ENCODE measurements around the gene HINT2.

HINT2 gene

GRCh38 chr9:35774907-35775635, 39.8 kb downstream of the HINT2 start:
- no peak for TF ChIP-seq EZH2 (IDR thresholded peaks at IDR 0.05; ENCODE audit: borderline replicate concordance, low read depth, low read length, severe bottlenecking)
- no peak for TF ChIP-seq CTCF (IDR thresholded peaks at IDR 0.05; ENCODE audit: borderline replicate concordance, extremely low read depth, low read length, poor library complexity, severe bottlenecking)
- Histone ChIP-seq H3K9ac (ENCODE audit: low read depth, low read length) (no peak overlapping the region), H3K4me1 (ENCODE audit: insufficient read depth, low read length) (no peaks in the 10 kb centered on the region), H3K79me2 (ENCODE audit: insufficient read depth, low read length) (peaks cover 5% of the 10 kb centered on the region; the same call in 1 of the 2 replicates), H3K4me3 (ENCODE audit: low read depth in 1 of 2, low read length in 2 of 2) (no peak overlapping the region), H4K20me1 (ENCODE audit: insufficient read depth, low read length) (peaks cover under 1% of the 10 kb centered on the region), H2AFZ (ENCODE audit: low read depth, low read length) (no peak overlapping the region), H3K36me3 (ENCODE audit: insufficient read depth, low read length) (peaks cover 5% of the 10 kb centered on the region; the same call in 1 of the 2 replicates), H3K4me2 (ENCODE audit: insufficient read depth, low read length) (no peak overlapping the region), H3K27me3 (ENCODE audit: insufficient read depth, low read length, poor library complexity) (no peaks in the 10 kb centered on the region), H3K9me3 (ENCODE audit: insufficient read depth, low read length, severe bottlenecking) (no peaks in the 10 kb centered on the region), H3K27ac (ENCODE audit: low read length) (no peak overlapping the region)
- ATAC-seq (ENCODE audit: insufficient read depth, low read depth) (no peak), DNase-seq (no peak)

GRCh38 chr9:35771943-35772342, 42.9 kb downstream of the HINT2 start:
- H4K20me1 ChIP-seq (ENCODE audit: insufficient read depth, low read length), result peaks cover 3% of the 10 kb centered on the region
- H3K9me3 ChIP-seq (ENCODE audit: insufficient read depth, low read length, severe bottlenecking), result no peaks in the 10 kb centered on the region
- H3K4me1 ChIP-seq (ENCODE audit: insufficient read depth, low read length), result no peaks in the 10 kb centered on the region
- peaks cover 17% of the 10 kb centered on the region for H3K79me2 ChIP-seq (ENCODE audit: insufficient read depth, low read length)
- H3K4me2 ChIP-seq (ENCODE audit: insufficient read depth, low read length), result no peak overlapping the region
- H2AFZ ChIP-seq (ENCODE audit: low read depth, low read length), result no peak overlapping the region
- no peak overlapping the region for H3K27ac ChIP-seq (ENCODE audit: low read length)
- H3K27me3 ChIP-seq (ENCODE audit: insufficient read depth, low read length, poor library complexity), result no peaks in the 10 kb centered on the region
- peaks cover 5% of the 10 kb centered on the region; the same call in 1 of the 2 replicates for H3K36me3 ChIP-seq (ENCODE audit: insufficient read depth, low read length)
- DNase-seq (no peak), ATAC-seq (ENCODE audit: insufficient read depth, low read depth) (no peak)
- H3K9ac ChIP-seq (ENCODE audit: low read depth, low read length), result no peak overlapping the region
- TF ChIP-seq CTCF (IDR thresholded peaks at IDR 0.05; ENCODE audit: borderline replicate concordance, extremely low read depth, low read length, poor library complexity, severe bottlenecking) (no peak), EZH2 (IDR thresholded peaks at IDR 0.05; ENCODE audit: borderline replicate concordance, low read depth, low read length, severe bottlenecking) (no peak)
- H3K4me3 ChIP-seq (ENCODE audit: low read depth in 1 of 2, low read length in 2 of 2), result no peak overlapping the region

GRCh38 chr9:35771534-35771933, 43.3 kb downstream of the HINT2 start:
- Histone ChIP-seq H4K20me1 (ENCODE audit: insufficient read depth, low read length) (peaks cover 3% of the 10 kb centered on the region), H3K9me3 (ENCODE audit: insufficient read depth, low read length, severe bottlenecking) (no peaks in the 10 kb centered on the region), H3K27ac (ENCODE audit: low read length) (no peak overlapping the region), H3K4me3 (ENCODE audit: low read depth in 1 of 2, low read length in 2 of 2) (no peak overlapping the region), H3K79me2 (ENCODE audit: insufficient read depth, low read length) (peaks cover 19% of the 10 kb centered on the region), H3K4me1 (ENCODE audit: insufficient read depth, low read length) (no peaks in the 10 kb centered on the region), H3K27me3 (ENCODE audit: insufficient read depth, low read length, poor library complexity) (no peaks in the 10 kb centered on the region), H2AFZ (ENCODE audit: low read depth, low read length) (no peak overlapping the region), H3K36me3 (ENCODE audit: insufficient read depth, low read length) (peaks cover 5% of the 10 kb centered on the region; the same call in 1 of the 2 replicates), H3K9ac (ENCODE audit: low read depth, low read length) (no peak overlapping the region), H3K4me2 (ENCODE audit: insufficient read depth, low read length) (no peak overlapping the region)
- ATAC-seq (ENCODE audit: insufficient read depth, low read depth) (no peak), DNase-seq (no peak)
- TF ChIP-seq CTCF (IDR thresholded peaks at IDR 0.05; ENCODE audit: borderline replicate concordance, extremely low read depth, low read length, poor library complexity, severe bottlenecking), result no peak
- TF ChIP-seq EZH2 (IDR thresholded peaks at IDR 0.05; ENCODE audit: borderline replicate concordance, low read depth, low read length, severe bottlenecking), result no peak

Data from DND-41 (cell line).